NCI-H774 (cell line): ENCODE results near the gene EAF1.
"Not testable (repeated sequence)": the region's sequence is repeated elsewhere in the genome, so short reads cannot be mapped to it uniquely, and the experiment has no call there.

ENCODE experiments used
- DNase-seq: peaks from one replicate; lab custom pipeline; 2025; lab: John Stamatoyannopoulos, UW

EAF1 gene

GRCh38 chr3:15452156-15452555 lies 24.8 kb downstream of the EAF1 start:
- no peak for DNase-seq

- no peak for DNase-seq
These were observed 25.6 kb downstream of the EAF1 start for GRCh38 chr3:15452961-15453360.

- DNase-seq, result no peak
These were observed 26.1 kb downstream of the EAF1 start for GRCh38 chr3:15453501-15453900.

GRCh38 chr3:15453991-15454625 lies 26.7 kb downstream of the EAF1 start:
- no peak for DNase-seq

GRCh38 chr3:15454965-15455364 lies 27.6 kb downstream of the EAF1 start:
- no peak for DNase-seq

GRCh38 chr3:15455756-15456155 lies 28.4 kb downstream of the EAF1 start:
- DNase-seq, result no peak

GRCh38 chr3:15456321-15456720 lies 28.9 kb downstream of the EAF1 start:
- no peak for DNase-seq

- DNase-seq, result not testable (repeated sequence)
These were observed 29.5 kb downstream of the EAF1 start for GRCh38 chr3:15456915-15457314.

- no peak for DNase-seq
These were observed 30.9 kb downstream of the EAF1 start for GRCh38 chr3:15458212-15458780.

GRCh38 chr3:15460891-15461531 lies 33.6 kb downstream of the EAF1 start:
- no peak for DNase-seq

- DNase-seq, result no peak
These were observed 35.1 kb downstream of the EAF1 start for GRCh38 chr3:15462451-15462850.

GRCh38 chr3:15465876-15466585 lies 38.6 kb downstream of the EAF1 start:
- DNase-seq, result no peak

- no peak for DNase-seq
These were observed 40.1 kb downstream of the EAF1 start for GRCh38 chr3:15467227-15468181.

- no peak for DNase-seq
These were observed 42.9 kb downstream of the EAF1 start for GRCh38 chr3:15470261-15470660.

- DNase-seq, result no peak
These were observed 43.5 kb downstream of the EAF1 start for GRCh38 chr3:15470849-15471248.

- no peak for DNase-seq
These were observed 44.5 kb downstream of the EAF1 start for GRCh38 chr3:15471861-15472260.

- DNase-seq, result no peak
These were observed 47.8 kb downstream of the EAF1 start for GRCh38 chr3:15475161-15475560.

- DNase-seq, result no peak
These were observed 49.0 kb downstream of the EAF1 start for GRCh38 chr3:15476378-15476777.

GRCh38 chr3:15477951-15478639 lies 50.7 kb downstream of the EAF1 start:
- DNase-seq, result no peak

- DNase-seq, result no peak
These were observed 51.2 kb downstream of the EAF1 start for GRCh38 chr3:15478640-15478979.
